H54 (cell line): ENCODE results near the gene SARM1.
"Not testable (repeated sequence)": the region's sequence is repeated elsewhere in the genome, so short reads cannot be mapped to it uniquely, and the experiment has no call there.

Experiments used
- DNase-seq: peaks from one replicate; pipeline ENCODE4 v3.0.0; 2011; ENCODE audit warnings: low spot score, mixed read lengths; ENCODE audit not compliant: insufficient read length
- FAIRE-seq: peaks from 3 replicates; lab custom pipeline; 2011; peaks lifted over from hg19 to GRCh38; lab: Jason Lieb, UNC
- POLR2A ChIP-seq: IDR thresholded peaks from 2 replicates; pipeline ENCODE4 v1.6.1; 2011; ENCODE audit warnings: low read depth, mild to moderate bottlenecking, low read length

SARM1 gene

DNA sequence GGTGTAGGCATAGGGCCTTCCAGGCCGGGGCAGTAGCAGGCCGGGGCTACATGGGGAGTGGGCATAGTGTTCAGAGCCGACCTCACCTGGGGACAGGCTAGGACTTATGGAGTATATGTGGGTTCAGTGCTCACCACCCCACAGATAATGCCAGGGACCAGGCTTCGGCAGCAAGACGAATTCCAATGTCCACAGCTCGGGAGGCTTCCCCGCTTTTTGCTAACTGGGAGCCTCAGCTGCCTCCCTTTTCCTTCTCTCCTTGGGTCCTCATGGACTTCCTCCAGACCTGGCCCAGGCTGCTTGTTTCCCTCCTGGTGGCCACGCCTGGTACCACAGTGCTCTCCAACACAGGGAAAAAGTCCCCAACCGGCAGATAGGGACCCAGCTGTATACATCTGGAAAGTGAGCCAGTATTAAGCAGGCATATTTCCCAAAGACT, 54.6 kb downstream of the SARM1 start:
- FAIRE-seq (no peak), DNase-seq (peak; percentile 29)
- TF ChIP-seq POLR2A: no peak

DNA sequence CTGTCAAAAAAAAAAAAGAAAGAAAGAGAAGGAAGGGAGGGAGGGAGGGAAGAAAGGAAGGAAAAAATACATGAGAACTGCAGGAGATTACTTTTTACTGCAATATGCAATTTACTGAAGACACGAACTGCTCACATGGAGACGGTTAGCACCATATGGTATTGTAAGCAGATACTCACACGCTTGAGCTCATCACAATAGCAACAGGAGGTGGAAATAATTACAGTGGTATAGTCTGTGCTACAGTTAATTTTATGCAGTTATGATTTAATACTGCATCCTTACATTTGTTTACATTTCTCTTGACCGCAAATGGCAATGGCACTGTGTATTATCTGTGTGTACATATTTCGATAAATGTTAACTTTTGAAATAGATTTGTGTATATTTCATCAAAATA, 55.9 kb downstream of the SARM1 start:
- no peak for TF ChIP-seq POLR2A
- FAIRE-seq (no peak), DNase-seq (no peak)

DNA sequence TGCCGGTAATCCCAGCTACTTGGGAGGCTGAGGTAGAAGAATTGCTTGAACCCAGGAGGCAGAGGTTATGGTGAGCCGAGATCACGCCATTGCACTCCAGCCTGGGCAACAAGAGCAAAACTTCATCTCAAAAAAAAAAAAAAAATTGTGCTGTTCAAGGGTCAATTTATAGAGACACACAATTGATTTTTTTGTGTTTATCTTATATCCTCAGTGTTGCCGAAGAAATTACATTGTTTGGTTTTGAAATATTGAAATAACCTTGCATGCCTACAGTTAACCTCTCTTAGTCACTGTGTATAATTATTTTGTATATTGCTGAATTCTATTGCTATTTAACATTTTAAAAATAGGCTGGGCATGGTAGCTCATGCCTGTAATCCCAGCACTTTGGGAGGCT, 56.5 kb downstream of the SARM1 start:
- not testable (repeated sequence) for FAIRE-seq, DNase-seq

DNA sequence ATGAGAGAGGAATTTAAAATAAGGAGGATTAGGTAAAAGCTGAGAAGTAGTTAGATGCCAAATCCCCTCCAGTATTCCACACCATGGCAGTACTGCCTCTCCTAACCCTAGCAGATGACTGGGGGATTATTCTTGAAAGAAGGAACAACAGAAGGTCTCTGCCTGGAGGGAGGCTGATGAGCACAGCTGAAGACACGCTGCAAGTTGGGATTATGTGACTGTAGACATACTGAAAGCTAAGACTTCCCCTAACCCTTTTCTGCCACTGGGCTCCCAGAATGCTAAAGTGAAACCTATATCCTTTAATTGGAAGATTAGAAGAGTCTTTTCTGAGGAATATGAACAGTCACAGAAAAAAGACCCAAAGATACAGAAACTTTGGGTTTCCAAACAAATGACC, 62.2 kb downstream of the SARM1 start:
- no peak for FAIRE-seq

DNA sequence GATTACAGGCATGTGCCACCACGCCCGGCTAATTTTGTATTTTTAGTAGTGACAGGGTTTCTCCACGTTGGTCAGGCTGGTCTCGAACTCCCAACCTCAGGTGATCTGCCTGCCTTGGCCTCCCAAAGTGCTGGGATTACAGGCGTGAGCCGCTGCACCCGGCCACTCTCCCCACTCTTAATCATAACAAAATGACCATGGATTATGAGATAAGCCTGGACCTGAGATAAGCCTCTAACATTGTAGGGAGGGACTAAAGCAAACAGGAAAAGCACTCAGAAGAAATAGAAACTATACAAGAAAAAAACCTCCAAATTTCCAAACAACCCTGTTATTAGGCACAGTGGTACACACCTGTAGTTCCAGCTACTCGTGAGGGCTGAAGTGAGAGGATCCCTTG, 62.8 kb downstream of the SARM1 start:
- not testable (repeated sequence) for DNase-seq, FAIRE-seq

More for the DNA sequence above, 62.2 kb downstream of the SARM1 start:
- no peak for TF ChIP-seq POLR2A
- DNase-seq: no peak

DNA sequence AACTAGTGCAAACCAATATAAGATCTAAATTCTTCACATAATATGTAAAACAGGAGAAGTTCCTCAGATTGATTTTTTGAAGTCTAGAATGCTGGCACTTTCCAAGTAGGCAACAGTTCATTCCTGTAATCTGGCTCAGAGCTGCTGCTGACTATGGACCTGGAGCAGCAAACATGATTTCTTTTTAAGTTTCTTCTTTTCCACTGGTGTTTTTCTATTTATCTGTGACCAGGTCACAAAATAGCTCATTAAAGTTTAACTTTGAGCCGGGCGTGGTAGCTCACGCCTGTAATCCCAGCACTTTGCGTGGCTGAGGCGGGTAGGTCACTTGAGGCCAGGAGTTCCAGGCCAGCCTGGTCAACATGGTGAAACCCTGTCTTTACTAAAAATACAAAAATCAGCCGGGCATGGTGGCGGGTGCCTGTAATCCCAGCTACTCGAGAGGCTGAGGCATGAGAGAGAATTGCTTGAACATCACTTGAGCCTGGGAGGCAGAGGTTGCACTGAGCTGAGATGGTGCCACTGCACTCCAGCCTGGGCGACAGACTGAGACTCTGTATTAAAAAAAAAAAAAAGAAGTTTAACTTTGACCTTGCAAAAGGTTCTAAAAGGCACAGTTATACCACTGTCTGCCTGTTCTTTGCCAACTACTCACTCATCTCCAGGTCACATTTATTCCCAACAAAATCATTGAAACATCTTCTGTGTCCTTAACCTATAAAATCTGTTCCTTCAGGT, 72.6 kb downstream of the SARM1 start:
- FAIRE-seq (no peak), DNase-seq (no peak)
- TF ChIP-seq POLR2A: no peak

DNA sequence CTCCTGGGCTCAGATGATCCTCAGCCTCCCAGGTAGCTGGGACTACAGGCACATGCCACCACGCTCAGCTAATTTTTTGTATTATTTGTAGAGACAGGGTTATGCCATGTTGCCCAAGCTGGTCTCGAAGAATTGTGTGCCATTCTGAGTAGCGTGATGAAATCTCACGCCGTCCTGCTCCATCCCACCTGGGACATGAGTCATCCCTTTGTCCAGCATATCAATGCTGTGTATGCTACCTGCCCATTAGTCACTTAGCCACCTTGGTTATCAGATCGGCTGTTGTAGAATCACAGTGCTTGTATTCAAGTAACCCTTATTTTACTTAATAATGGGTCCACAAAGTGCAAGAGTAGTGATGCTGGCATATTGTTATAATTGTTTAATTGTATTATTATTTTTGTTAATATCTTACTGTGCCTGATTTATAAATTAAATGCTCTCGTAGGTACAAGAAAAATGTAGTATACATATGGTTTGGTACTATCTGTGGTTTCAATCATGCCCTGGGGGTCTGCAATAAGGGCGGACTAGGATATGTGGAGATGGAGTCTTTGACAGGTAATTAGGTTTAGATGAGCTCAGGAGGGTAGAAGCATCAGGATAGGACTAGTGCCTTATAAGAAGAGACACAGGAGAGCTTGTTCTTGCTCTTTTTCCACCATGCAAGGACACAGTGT, 75.4 kb downstream of the SARM1 start:
- no peak for FAIRE-seq
- TF ChIP-seq POLR2A: no peak
- DNase-seq: no peak

DNA sequence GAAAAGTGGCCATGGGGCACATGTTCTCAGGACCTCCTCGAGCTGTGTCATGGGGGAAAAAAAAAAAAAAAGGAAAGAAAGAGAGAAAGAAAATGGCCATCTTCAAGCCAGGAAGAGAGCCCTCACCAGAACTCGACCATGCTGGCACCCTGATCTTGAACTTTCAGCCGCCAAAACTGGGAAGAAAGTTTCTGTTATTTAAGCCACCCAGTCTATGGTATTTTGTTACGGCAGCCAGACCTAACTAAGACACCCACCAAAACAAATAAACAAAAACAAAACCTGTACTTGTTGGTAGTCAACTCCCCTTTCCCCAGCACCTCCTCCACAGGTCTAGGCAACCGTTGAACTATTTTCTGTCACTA, 75.9 kb downstream of the SARM1 start:
- DNase-seq: no peak
- TF ChIP-seq POLR2A: no peak
- FAIRE-seq: no peak

DNA sequence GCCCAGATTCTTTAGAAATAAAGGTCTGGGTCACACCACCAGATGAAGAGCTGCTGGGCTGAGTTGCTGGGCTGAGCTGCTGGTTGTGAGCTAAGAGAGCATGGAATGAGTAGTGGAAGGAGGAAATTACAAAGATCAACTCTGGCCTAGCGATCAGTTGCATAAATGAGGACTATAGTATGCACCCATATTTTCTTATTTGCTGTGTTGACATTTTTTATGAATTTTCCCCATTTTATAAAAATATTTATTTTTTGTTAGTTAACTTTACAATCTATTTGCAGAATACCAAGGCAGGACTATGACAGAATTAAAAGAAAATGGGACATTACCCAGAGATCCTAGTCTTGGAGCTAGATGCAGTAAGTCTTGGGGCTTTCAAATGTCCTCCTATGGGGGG, 78.4 kb downstream of the SARM1 start:
- TF ChIP-seq POLR2A: no peak
- no peak for FAIRE-seq
- no peak for DNase-seq
